GM12875 (cell line): ENCODE data around the gene MRC1.
A peak's percentile ranks its signal among the peaks of the same experiment; 100 is the strongest.

Source experiments
- H3K4me3 ChIP-seq: one replicate; pipeline ENCODE4 v1.5.1; 2011; ENCODE audit warnings: low read depth, low read length, control low read depth
- TF ChIP-seq, protein P1 (sequence below): IDR thresholded peaks from 2 replicates; pipeline ENCODE4 v1.5.1; 2011; ENCODE audit warnings: low read depth, mild to moderate bottlenecking, control low read depth, inconsistent platforms, low read length, moderate library complexity, borderline replicate concordance; ENCODE audit not compliant: insufficient read depth

Gene MRC1

DNA sequence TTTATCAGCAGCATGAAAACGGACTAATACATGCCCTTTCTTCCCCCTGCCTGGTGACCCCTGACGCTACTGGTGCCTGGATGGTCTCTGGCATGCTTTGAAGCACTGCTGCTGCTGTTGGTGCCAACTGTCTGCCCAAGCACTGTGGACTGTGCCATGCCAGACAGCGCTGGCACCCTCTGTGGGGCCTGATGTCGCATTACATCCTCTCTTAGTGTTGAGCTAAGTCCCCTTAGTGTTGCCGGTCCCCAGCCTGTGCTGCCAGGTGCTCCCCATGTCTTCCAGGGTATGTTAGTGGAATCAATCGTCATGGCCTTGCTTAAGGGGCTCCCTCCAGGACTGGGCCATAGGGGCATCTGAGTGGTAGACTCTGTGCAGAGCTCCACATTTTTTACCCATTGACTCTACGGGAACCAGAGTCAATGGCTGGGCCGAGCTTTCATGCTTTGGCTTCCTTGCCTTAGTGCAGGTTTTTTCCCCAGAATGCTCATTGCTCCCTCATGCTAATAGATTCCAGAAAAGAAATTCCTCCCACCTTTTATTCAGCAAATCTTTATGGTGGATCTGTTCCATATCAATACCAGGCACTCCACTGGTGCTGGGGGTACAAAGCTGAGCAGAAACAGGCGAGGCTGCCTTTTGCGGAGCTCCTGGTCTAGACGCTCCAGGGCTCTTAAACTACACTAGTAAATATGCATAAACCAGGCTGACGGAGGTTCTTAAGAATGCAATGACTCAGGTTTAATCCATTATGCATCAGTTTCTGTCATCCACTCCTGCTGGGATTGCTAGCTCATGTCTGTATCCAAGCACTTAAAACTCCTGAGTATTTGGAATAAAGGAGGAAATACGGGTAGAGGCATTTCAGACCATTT is 21.8 kb upstream of the MRC1 start:
- H3K4me3 ChIP-seq: no peak overlapping the region
- TF ChIP-seq, protein P1, sequence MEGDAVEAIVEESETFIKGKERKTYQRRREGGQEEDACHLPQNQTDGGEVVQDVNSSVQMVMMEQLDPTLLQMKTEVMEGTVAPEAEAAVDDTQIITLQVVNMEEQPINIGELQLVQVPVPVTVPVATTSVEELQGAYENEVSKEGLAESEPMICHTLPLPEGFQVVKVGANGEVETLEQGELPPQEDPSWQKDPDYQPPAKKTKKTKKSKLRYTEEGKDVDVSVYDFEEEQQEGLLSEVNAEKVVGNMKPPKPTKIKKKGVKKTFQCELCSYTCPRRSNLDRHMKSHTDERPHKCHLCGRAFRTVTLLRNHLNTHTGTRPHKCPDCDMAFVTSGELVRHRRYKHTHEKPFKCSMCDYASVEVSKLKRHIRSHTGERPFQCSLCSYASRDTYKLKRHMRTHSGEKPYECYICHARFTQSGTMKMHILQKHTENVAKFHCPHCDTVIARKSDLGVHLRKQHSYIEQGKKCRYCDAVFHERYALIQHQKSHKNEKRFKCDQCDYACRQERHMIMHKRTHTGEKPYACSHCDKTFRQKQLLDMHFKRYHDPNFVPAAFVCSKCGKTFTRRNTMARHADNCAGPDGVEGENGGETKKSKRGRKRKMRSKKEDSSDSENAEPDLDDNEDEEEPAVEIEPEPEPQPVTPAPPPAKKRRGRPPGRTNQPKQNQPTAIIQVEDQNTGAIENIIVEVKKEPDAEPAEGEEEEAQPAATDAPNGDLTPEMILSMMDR: 0 out of 2 replicates have a peak, but pooled peaks have one; percentile 1

DNA sequence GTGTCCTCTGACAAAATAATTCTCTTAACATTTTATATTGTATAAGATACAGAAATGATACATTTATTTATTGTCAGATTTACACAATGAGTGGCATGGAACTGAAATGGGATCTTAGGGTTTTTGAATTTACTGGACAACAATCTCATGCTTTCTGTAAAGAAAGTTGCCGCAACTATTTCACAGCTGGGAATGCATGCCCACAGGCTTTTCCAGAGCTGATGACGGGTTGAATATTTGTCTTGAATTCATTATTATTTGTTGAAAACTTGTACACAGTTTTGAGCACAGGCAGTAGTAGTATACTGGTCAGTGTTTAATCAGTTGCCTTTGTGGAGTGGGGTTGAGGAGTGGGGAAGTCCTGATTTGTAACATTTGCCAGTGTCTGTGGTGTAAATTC is 20.5 kb upstream of the MRC1 start:
- TF ChIP-seq, protein P1: no peak
- H3K4me3 ChIP-seq: no peak overlapping the region

DNA sequence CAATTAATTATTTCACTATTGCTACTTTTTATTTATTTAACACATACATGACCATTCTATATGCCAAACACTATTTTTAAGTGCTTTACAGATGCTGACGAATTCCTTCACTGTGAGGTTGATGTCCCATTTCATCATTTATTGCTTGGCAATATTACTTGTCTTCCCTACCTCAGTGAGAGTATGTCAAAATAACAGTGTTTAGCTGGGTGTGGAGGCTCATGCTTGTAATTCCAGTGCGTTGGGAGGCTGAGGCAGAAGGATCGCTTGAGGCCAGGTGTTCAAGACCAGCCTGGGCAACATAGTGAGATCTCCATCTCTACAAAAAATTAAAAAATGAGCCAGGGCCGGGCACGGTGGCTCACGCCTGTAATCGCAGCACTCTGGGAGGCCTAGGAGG is 19.8 kb upstream of the MRC1 start:
- no peak overlapping the region for H3K4me3 ChIP-seq
- TF ChIP-seq, protein P1: no peak

DNA sequence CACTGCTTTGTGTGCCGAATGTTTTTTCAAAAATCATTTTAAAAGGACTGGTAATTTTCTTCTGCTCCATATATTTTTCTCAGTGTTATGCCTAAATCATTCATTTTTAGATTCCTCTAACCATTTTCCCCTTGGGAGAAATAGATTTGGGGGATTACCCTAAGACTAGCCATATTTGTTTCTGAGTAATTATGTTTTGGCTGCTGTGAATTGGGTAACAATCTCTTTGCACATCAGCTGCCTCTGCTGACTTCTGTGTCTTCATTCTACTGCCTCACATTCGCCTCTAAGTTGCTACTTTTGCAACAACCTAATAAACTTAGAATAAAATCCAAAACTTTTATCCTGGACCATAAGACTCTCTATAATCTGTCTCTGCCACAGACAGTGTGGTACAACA is 18.5 kb upstream of the MRC1 start:
- no peak overlapping the region for H3K4me3 ChIP-seq
- TF ChIP-seq, protein P1: no peak

DNA sequence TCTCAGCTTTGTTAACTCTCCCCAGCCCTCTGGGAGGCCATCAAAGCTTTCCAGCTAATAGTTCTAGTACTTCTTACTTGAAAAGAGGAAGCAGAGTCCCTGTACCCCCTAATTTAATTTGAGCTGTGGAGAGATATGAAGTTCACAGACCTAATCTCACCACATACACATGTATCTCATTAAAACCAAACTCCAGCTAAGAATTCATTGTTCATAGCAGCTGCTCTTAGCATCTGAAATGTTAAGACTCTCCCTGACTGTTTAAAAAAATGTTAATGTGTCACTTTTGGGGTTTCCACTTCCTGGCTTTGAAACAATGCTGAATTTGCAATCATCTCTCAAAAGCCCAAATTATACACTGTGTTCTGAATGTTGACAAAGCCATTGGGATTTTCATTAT is 16.2 kb upstream of the MRC1 start:
- H3K4me3 ChIP-seq: no peak overlapping the region
- TF ChIP-seq, protein P1: no peak

DNA sequence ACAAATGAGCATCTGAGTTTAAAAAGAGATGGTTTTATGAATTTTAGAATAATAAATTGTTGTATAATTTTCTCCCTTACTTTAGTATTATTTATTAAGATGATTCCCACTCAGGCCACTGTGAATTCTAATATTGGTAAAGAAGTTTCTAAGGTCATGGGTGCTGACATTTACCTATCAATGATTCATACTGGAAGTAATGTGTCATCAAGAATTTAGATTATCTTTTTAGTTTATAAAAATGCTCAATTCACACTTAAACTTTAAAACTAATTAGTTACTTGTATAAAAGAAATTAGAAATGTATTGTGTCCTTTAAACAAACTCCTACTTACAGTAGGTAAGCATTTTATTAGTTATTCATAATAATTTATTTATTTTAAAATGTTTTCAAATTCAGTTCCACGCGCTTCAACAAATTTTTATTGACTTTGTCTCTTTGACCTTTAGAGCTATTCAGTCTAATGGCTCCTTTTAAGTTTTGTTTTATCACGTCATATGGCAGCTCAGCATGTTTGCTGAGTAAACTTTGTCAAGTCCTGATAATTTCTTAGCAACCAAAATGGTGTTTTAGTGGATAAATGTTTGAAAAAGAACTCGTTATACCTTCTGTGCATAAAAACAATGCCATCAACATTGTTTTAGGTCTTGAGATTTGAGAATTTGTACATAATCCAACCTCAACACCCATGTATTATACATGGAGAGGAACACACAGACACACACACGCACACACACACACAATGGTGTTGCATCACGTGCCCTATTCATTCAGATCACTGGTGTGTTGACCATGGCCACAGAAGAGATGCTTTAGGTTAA is 15.1 kb upstream of the MRC1 start:
- TF ChIP-seq, protein P1: no peak
- no peak overlapping the region for H3K4me3 ChIP-seq
